Spleen (tissue), 7 donors: ENCODE results near the gene KMT2D.

ENCODE experiments used
- POLR2A ChIP-seq, 3 donors: fragments of 450-650 bp; IDR thresholded peaks; one replicate each; pipeline ENCODE4 v1.5.1; 2017; ENCODE audit warnings: antibody characterized with exemption in 3 of 3, mild to moderate bottlenecking in 1 of 3
- POLR2AphosphoS5 ChIP-seq, 3 donors: sonication (generic); formaldehyde crosslinking; IDR thresholded peaks; one replicate each; pipeline ENCODE4 v1.5.1; 2017; ENCODE audit warnings: antibody characterized with exemption in 3 of 3
- TF ChIP-seq, protein P1 (sequence below), 11 experiments: fragments of 200-600 bp in 7 of 11; fragments of 450-650 bp in 4 of 11; sonication (generic) in 4 of 11; IDR thresholded peaks in 8 of 11; conservative IDR thresholded peaks in 3 of 11; 1 replicate in 7 of 11; 2 replicates in 4 of 11; pipeline versions ENCODE4 v1.4.0 to v1.8.0; 2016 to 2021; ENCODE audit warnings: antibody characterized with exemption in 11 of 11, inconsistent platforms in 4 of 11, mild to moderate bottlenecking in 1 of 11
- donor health status: DM: no; HTN: no; CAD: no; lungs with moderate emphysema.
- donor health status: DM: no; HTN: no; CAD: no.
- donor health status: DM: no; HTN: no; CAD: no.

DNA sequence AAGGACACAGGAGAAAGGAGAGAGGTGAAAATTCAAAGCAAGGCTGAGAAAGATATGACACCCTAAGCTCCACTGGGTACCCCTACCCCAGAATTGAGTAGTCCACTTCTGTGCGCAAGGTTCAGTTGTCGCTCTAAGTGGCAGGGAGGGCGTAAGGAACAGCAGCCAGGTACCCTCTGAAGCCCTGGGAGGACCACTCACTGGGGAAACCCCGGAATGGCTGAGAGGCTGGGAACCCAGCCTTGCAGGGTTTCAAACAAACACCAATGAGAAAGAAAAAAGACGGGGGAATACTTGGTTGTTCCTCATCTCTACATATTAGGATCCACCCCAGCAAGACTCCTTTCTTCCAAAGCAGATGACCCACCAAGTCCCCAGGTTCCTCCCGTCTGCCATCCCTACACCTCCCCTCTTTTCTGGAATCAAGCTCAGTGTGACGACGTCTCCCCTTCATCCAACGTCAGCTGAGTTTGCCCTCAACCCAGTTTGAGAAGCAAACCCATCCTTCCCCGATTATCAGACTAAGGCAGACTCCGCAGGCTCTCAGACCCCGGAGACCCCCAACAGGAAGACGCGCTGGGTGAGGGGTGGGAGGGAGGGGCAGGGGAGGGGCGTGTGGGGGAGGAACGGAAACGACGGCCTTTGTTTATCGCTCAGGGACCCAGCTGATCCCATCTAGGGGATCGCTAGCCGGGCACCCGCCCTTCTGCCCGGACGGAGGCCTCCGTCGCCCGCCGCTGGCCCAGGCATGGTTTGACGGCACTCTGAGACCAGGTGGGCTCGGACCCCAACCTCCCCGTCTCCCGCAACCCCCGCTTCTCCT, 49.3 kb upstream of the KMT2D start:
- TF ChIP-seq, protein P1, sequence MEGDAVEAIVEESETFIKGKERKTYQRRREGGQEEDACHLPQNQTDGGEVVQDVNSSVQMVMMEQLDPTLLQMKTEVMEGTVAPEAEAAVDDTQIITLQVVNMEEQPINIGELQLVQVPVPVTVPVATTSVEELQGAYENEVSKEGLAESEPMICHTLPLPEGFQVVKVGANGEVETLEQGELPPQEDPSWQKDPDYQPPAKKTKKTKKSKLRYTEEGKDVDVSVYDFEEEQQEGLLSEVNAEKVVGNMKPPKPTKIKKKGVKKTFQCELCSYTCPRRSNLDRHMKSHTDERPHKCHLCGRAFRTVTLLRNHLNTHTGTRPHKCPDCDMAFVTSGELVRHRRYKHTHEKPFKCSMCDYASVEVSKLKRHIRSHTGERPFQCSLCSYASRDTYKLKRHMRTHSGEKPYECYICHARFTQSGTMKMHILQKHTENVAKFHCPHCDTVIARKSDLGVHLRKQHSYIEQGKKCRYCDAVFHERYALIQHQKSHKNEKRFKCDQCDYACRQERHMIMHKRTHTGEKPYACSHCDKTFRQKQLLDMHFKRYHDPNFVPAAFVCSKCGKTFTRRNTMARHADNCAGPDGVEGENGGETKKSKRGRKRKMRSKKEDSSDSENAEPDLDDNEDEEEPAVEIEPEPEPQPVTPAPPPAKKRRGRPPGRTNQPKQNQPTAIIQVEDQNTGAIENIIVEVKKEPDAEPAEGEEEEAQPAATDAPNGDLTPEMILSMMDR (IDR thresholded peaks at IDR 0.05 in 8 of 11, conservative IDR thresholded peaks at IDR 0.05 in 3 of 11): no peak
- TF ChIP-seq POLR2AphosphoS5 (IDR thresholded peaks at IDR 0.05) (no peak), POLR2A (IDR thresholded peaks at IDR 0.05) (no peak)
